Mesenchymal stem cell (in vitro differentiated cells and primary cell): Measurements from ENCODE around the gene PLXDC1.
A peak's percentile ranks its signal among the peaks of the same experiment; 100 is the strongest.

ENCODE experiments used
- DNase-seq: peaks from one replicate; pipeline ENCODE4 v3.0.0-alpha.2; 2013
- H2AFZ ChIP-seq: one replicate; pipeline ENCODE4 v1.6.1; 2013; ENCODE audit warnings: low read depth, mild to moderate bottlenecking, control low read depth, inconsistent platforms, low read length, moderate library complexity
- H2AK5ac ChIP-seq: 2 replicates; pipeline ENCODE4 v1.6.1; 2013; ENCODE audit warnings: low read length, moderate library complexity, mild to moderate bottlenecking, inconsistent platforms; ENCODE audit not compliant: severe bottlenecking
- H2BK120ac ChIP-seq: one replicate; pipeline ENCODE4 v1.6.1; 2013; ENCODE audit warnings: low read depth, mild to moderate bottlenecking, inconsistent platforms, low read length, moderate library complexity
- H2BK12ac ChIP-seq, 2 experiments: one replicate each; pipeline ENCODE4 v1.6.1; 2013; ENCODE audit warnings: inconsistent platforms in 2 of 2, low read length in 2 of 2, mild to moderate bottlenecking in 2 of 2, moderate library complexity in 2 of 2, control low read depth in 1 of 2
- H2BK15ac ChIP-seq: one replicate; pipeline ENCODE4 v1.6.1; 2013; ENCODE audit warnings: mild to moderate bottlenecking, low read depth, inconsistent platforms; ENCODE audit not compliant: poor library complexity, severe bottlenecking
- H2BK5ac ChIP-seq: 2 replicates; pipeline ENCODE4 v1.6.1; 2013; ENCODE audit warnings: low read depth, mild to moderate bottlenecking, low read length, control low read depth, inconsistent platforms; ENCODE audit not compliant: poor library complexity, severe bottlenecking
- H3K14ac ChIP-seq, 2 experiments: one replicate each; pipeline ENCODE4 v1.6.1; 2013; ENCODE audit warnings: inconsistent platforms in 2 of 2, low read length in 2 of 2, control low read depth in 1 of 2, mild to moderate bottlenecking in 1 of 2, moderate library complexity in 1 of 2
- H3K18ac ChIP-seq, 2 experiments: one replicate each; pipeline ENCODE4 v1.6.1; 2013; ENCODE audit warnings: inconsistent platforms in 2 of 2, low read length in 2 of 2, control low read depth in 1 of 2, low read depth in 1 of 2, mild to moderate bottlenecking in 1 of 2
- H3K23ac ChIP-seq, 2 experiments: one replicate each; pipeline ENCODE4 v1.6.1; 2013; ENCODE audit warnings: inconsistent platforms in 2 of 2, low read length in 2 of 2, mild to moderate bottlenecking in 2 of 2, moderate library complexity in 2 of 2, control low read depth in 1 of 2
- H3K27ac ChIP-seq: 2 replicates; pipeline ENCODE4 v1.5.1; 2013; ENCODE audit warnings: mild to moderate bottlenecking, moderate library complexity, low read length, control low read depth, inconsistent platforms; ENCODE audit not compliant: poor library complexity, severe bottlenecking
- H3K27me3 ChIP-seq, 2 experiments: 2 replicates each; pipeline versions ENCODE4 v1.6.1 to v1.7.0; 2013; ENCODE audit warnings: low read length in 2 of 2, mild to moderate bottlenecking in 2 of 2, moderate library complexity in 2 of 2, control low read depth in 1 of 2, inconsistent platforms in 1 of 2; ENCODE audit not compliant: control insufficient read depth in 1 of 2, insufficient read depth in 1 of 2
- H3K36me3 ChIP-seq, 2 experiments: 2 replicates each; pipeline versions ENCODE4 v1.6.1 to v1.7.0; 2013; ENCODE audit warnings: low read length in 2 of 2, control low read depth in 1 of 2, inconsistent platforms in 1 of 2, low read depth in 1 of 2, mild to moderate bottlenecking in 1 of 2; ENCODE audit not compliant: insufficient read depth in 2 of 2, control insufficient read depth in 1 of 2
- H3K4ac ChIP-seq, 2 experiments: one replicate each; pipeline ENCODE4 v1.6.1; 2013; ENCODE audit warnings: inconsistent platforms in 2 of 2, low read length in 2 of 2, mild to moderate bottlenecking in 2 of 2, moderate library complexity in 2 of 2, control low read depth in 1 of 2, low read depth in 1 of 2
- H3K4me1 ChIP-seq: 2 replicates; pipeline ENCODE4 v1.6.1; 2013; ENCODE audit warnings: low read depth, low read length, control low read depth; ENCODE audit not compliant: control insufficient read depth, insufficient read depth
- H3K4me2 ChIP-seq: 2 replicates; pipeline ENCODE4 v1.6.1; 2013; ENCODE audit warnings: low read length, mild to moderate bottlenecking, inconsistent platforms; ENCODE audit not compliant: poor library complexity, severe bottlenecking
- H3K4me3 ChIP-seq, 2 experiments: 2 replicates each; pipeline versions ENCODE4 v1.5.1 to v1.7.0; 2013; ENCODE audit warnings: low read length in 2 of 2, mild to moderate bottlenecking in 2 of 2, control low read depth in 1 of 2, low read depth in 1 of 2; ENCODE audit not compliant: insufficient read depth in 1 of 2
- H3K79me1 ChIP-seq: replicated peaks from 2 replicates; pipeline ENCODE4 v1.6.1; 2013; ENCODE audit warnings: mild to moderate bottlenecking, control low read depth, low read length, inconsistent platforms; ENCODE audit not compliant: poor library complexity, severe bottlenecking
- H3K9ac ChIP-seq: 2 replicates; pipeline ENCODE4 v1.7.0; 2013; ENCODE audit warnings: mild to moderate bottlenecking, low read length, moderate library complexity
- H3K9me3 ChIP-seq: 2 replicates; pipeline ENCODE4 v1.7.0; 2013; ENCODE audit warnings: mild to moderate bottlenecking, low read length; ENCODE audit not compliant: control insufficient read depth
- H4K8ac ChIP-seq: one replicate; pipeline ENCODE4 v1.6.1; 2013; ENCODE audit warnings: inconsistent platforms, mild to moderate bottlenecking, low read length, moderate library complexity
- H4K91ac ChIP-seq: one replicate; pipeline ENCODE4 v1.6.1; 2013; ENCODE audit warnings: mild to moderate bottlenecking, low read length, inconsistent platforms
- WGBS: methylation state at CpG from one replicate; pipeline ENCODE4 v1.1.7; 2013; ENCODE audit warnings: mixed read lengths; 5-methylcytosine and 5-hydroxymethylcytosine counted together

Gene PLXDC1

DNA sequence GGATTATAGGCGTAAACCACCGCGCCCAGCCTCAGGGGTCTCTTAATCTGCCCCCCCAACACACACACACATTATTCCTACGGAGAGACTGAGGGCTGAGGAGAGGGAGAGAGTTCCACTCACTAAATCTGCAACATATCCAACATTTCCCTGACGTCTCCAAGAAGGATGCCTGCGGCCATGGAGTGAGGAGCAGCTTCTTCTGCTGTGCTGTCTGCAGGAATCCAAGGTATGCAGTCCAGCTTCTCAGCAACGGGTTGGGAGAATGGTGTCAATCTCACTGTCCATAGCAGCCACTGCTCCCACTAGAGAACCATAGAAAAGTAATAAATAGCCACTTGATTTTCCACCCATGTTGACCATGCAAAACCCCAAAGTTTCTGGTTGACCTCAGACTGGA lies 5.1 kb upstream of the PLXDC1 start:
- 59% methylated on average over 5 of the region's 7 CpGs for WGBS

DNA sequence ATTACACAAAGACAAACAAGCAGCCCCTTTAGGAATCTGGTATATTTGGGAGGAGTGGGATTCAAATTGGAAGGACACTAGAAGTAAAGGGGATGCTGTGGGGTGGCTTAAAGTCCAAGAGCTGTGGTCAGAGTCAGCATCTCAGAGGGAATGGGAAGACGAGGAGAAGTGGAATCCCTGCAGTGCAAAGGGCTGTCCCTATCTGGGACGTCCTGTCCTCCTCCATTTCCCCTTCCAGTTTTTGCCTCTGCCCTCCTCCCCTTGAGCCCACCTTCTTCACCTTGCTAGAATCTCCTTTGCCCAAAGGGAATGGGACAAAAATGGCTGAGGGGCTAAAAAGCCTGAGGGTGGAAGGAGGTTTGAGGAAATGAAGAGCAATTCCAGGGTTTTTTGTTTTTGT lies 4.2 kb upstream of the PLXDC1 start:
- no peaks in the 10 kb centered on the region for H3K9me3 ChIP-seq
- peaks cover 23% of the 10 kb centered on the region for H3K4me1 ChIP-seq
- no peak overlapping the region for H4K8ac ChIP-seq
- no peak overlapping the region for H3K4ac ChIP-seq
- H3K27me3 ChIP-seq = peaks cover 16 to 23% of the 10 kb centered on the region in 2 experiments
- H3K14ac ChIP-seq = no peak overlapping the region
- H3K18ac ChIP-seq = no peak overlapping the region
- no peak overlapping the region for H3K27ac ChIP-seq
- H3K23ac ChIP-seq = no peak overlapping the region
- WGBS = no CpG with 5 or more reads among the region's 2 CpGs
- DNase-seq = no peak
- H2AK5ac ChIP-seq = no peak overlapping the region
- no peak overlapping the region for H3K4me2 ChIP-seq
- H3K79me1 ChIP-seq = no peaks in the 10 kb centered on the region
- H2BK5ac ChIP-seq = no peak overlapping the region
- no peak overlapping the region for H2AFZ ChIP-seq
- H2BK12ac ChIP-seq = no peak overlapping the region
- H2BK120ac ChIP-seq = no peak overlapping the region
- H3K36me3 ChIP-seq = no peaks in the 10 kb centered on the region
- H3K4me3 ChIP-seq = no peak overlapping the region
- no peak overlapping the region for H2BK15ac ChIP-seq
- no peak overlapping the region for H4K91ac ChIP-seq
- H3K9ac ChIP-seq = no peak overlapping the region

More for the DNA sequence above, 5.1 kb upstream of the PLXDC1 start:
- DNase-seq = no peak
- H2BK120ac ChIP-seq = no peak overlapping the region
- H3K4me3 ChIP-seq = no peak overlapping the region
- H4K91ac ChIP-seq = no peak overlapping the region
- no peaks in the 10 kb centered on the region for H3K79me1 ChIP-seq
- H3K18ac ChIP-seq = no peak overlapping the region
- H2BK5ac ChIP-seq = no peak overlapping the region
- H3K27ac ChIP-seq = no peak overlapping the region
- no peaks in the 10 kb centered on the region for H3K36me3 ChIP-seq
- no peak overlapping the region for H3K4ac ChIP-seq
- no peak overlapping the region for H2AFZ ChIP-seq
- no peak overlapping the region for H4K8ac ChIP-seq
- H2BK12ac ChIP-seq = no peak overlapping the region
- no peak overlapping the region for H3K14ac ChIP-seq
- no peak overlapping the region for H3K23ac ChIP-seq
- H2BK15ac ChIP-seq = no peak overlapping the region
- no peak overlapping the region for H3K4me2 ChIP-seq
- no peak overlapping the region for H2AK5ac ChIP-seq
- H3K27me3 ChIP-seq = peaks cover 15 to 24% of the 10 kb centered on the region in 2 experiments
- peaks cover 15% of the 10 kb centered on the region for H3K4me1 ChIP-seq
- H3K9me3 ChIP-seq = no peaks in the 10 kb centered on the region
- no peak overlapping the region for H3K9ac ChIP-seq

DNA sequence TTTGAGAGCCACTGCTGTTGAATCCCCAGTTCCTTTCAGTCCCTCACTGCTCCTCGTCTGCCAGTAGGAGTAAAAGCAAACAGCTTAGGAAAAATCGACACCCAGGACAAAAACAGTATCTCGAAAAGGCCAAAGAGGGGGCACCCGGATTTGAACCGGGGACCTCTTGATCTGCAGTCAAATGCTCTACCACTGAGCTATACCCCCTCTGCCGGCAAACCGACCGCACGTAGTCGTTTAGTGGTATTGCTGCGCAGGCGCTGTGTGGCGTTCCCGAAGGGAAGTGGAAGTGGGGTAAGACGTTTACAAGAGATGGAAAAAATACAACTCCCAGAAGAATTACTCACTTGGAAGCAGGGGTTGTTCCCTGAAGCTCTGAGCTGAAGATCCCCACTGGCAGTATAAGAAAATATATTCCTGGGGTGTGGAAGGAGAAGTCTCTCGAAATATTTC lies 2.2 kb upstream of the PLXDC1 start:
- Histone ChIP-seq H3K18ac (peak overlapping the region in 1 of 2 experiments; percentile 95), H3K9ac (peak overlapping the region; percentile 92), H3K14ac (no peak overlapping the region), H2BK120ac (no peak overlapping the region), H2AK5ac (no peak overlapping the region), H3K23ac (no peak overlapping the region), H3K4me1 (peaks cover 25% of the 10 kb centered on the region), H2AFZ (peak overlapping the region; percentile 7), H3K9me3 (no peaks in the 10 kb centered on the region), H3K4ac (no peak overlapping the region), H3K79me1 (no peaks in the 10 kb centered on the region), H3K4me3 (peak overlapping the region; percentile 81 to 91), H3K27me3 (peaks cover 16 to 38% of the 10 kb centered on the region in 2 experiments), H4K91ac (no peak overlapping the region), H2BK15ac (no peak overlapping the region), H4K8ac (no peak overlapping the region), H3K27ac (peak overlapping the region; percentile 62), H2BK5ac (no peak overlapping the region), H3K36me3 (no peaks in the 10 kb centered on the region), H3K4me2 (peak overlapping the region; percentile 98), H2BK12ac (no peak overlapping the region)
- DNase-seq = peak; percentile 93
- 0% methylated on average over 11 of the region's 16 CpGs for WGBS

DNA sequence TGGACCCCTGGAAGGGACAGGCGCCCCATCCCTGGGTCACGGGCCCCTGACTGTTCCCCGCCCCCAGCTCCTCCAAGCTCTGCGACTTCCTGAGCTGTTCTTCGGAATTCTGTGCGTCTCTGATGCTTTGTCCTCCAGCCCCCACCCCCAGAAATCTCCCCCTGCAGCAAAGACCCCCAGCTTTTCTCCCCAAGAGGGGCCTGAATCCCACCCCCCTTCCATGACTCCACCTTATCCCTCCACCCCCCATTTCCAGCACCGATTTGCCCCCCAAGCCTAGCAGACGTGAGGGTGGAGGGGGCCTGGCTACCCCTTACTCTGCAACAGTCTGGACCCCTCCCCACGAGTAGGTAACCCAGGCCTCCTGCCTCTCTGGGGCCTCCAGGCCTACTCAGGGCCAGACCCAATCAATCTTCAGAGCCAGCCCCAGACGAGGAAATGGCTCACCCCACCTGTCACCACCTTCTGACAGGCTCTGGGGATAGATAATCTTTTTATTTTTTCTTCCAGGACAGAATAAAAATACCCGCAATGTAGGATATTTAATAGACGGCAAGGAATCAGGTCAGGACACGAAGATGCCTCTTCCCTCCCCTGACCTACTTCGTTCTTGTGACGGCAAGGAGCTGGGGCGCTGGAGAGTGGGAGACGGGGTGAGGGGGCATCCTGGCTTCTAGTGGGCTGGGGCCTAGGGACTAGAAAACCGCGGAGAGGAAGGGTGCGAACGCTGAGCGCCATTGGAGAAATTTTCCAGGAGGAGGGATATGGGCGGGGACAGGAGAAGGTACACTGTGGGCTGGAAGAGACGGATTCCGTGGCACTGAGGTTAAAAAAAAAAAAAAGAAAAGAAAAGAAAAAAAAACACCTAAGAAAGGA lies 744 bp upstream of the PLXDC1 start:
- WGBS = 23% methylated on average over 22 of the region's 25 CpGs

More for the DNA sequence above, 744 bp upstream of the PLXDC1 start:
- H3K36me3 ChIP-seq = no peaks in the 10 kb centered on the region
- H3K23ac ChIP-seq = no peak overlapping the region
- peak overlapping the region; percentile 62 for H4K91ac ChIP-seq
- peak overlapping the region; percentile 88 for H4K8ac ChIP-seq
- H3K27me3 ChIP-seq = peaks cover 16 to 43% of the 10 kb centered on the region in 2 experiments
- H3K9ac ChIP-seq = peak overlapping the region; percentile 72
- H2BK120ac ChIP-seq = no peak overlapping the region
- no peaks in the 10 kb centered on the region for H3K9me3 ChIP-seq
- peak overlapping the region in 1 of 2 experiments; percentile 7 for H3K14ac ChIP-seq
- H3K4ac ChIP-seq = no peak overlapping the region
- DNase-seq = no peak
- peak overlapping the region; percentile 70 for H3K27ac ChIP-seq
- H2BK12ac ChIP-seq = no peak overlapping the region
- peaks cover 25% of the 10 kb centered on the region for H3K4me1 ChIP-seq
- no peak overlapping the region for H2BK5ac ChIP-seq
- no peak overlapping the region for H2AFZ ChIP-seq
- no peak overlapping the region for H2AK5ac ChIP-seq
- peak overlapping the region; percentile 28 to 63 for H3K18ac ChIP-seq
- H3K4me2 ChIP-seq = peak overlapping the region; percentile 98
- no peaks in the 10 kb centered on the region for H3K79me1 ChIP-seq
- H2BK15ac ChIP-seq = no peak overlapping the region
- H3K4me3 ChIP-seq = peak overlapping the region; percentile 51 to 91
